GM18498 (cell line): ENCODE data around the gene CACNA1B.
"Not testable (repeated sequence)": the region's sequence is repeated elsewhere in the genome, so short reads cannot be mapped to it uniquely, and the experiment has no call there.

Experiments used
- ATAC-seq: cut with Tn5 transposase; IDR thresholded peaks from one replicate; pipeline ENCODE4 v1.9.1; 2021; ENCODE audit warnings: mild to moderate bottlenecking, moderate library complexity; ENCODE audit not compliant: unreplicated experiment

Gene CACNA1B

GRCh38 chr9:137877506-137878122 lies at the start of gene CACNA1B:
Gene CACNA1B (plus strand): TSS chr9:137877782. CDS start chr9:137877934, 152 bp downstream.
- ATAC-seq: not testable (repeated sequence)

- no peak for ATAC-seq
Observed at GRCh38 chr9:137827908-137828526, 49.6 kb upstream of the CACNA1B start.

- no peak for ATAC-seq
Observed at GRCh38 chr9:137828527-137829259, 48.9 kb upstream of the CACNA1B start.

GRCh38 chr9:137829260-137829996 lies 48.2 kb upstream of the CACNA1B start:
- no peak for ATAC-seq

GRCh38 chr9:137832191-137832700 lies 45.3 kb upstream of the CACNA1B start:
- ATAC-seq: no peak

GRCh38 chr9:137832830-137833590 lies 44.6 kb upstream of the CACNA1B start:
- ATAC-seq: no peak

GRCh38 chr9:137833721-137834613 lies 43.6 kb upstream of the CACNA1B start:
- no peak for ATAC-seq

GRCh38 chr9:137834846-137835546 lies 42.6 kb upstream of the CACNA1B start:
- ATAC-seq: no peak

- no peak for ATAC-seq
Observed at GRCh38 chr9:137836151-137836830, 41.3 kb upstream of the CACNA1B start.

- no peak for ATAC-seq
Observed at GRCh38 chr9:137836831-137837241, 40.7 kb upstream of the CACNA1B start.

- ATAC-seq: no peak
Observed at GRCh38 chr9:137837345-137838278, 40.0 kb upstream of the CACNA1B start.

- ATAC-seq: no peak
Observed at GRCh38 chr9:137838576-137838975, 39.0 kb upstream of the CACNA1B start.

GRCh38 chr9:137843355-137843754 lies 34.2 kb upstream of the CACNA1B start:
- no peak for ATAC-seq

GRCh38 chr9:137851516-137852267 lies 25.9 kb upstream of the CACNA1B start:
- ATAC-seq: no peak

GRCh38 chr9:137853392-137853995 lies 24.1 kb upstream of the CACNA1B start:
- no peak for ATAC-seq

- no peak for ATAC-seq
Observed at GRCh38 chr9:137860361-137860760, 17.2 kb upstream of the CACNA1B start.
